C4-2B (cell line): ENCODE measurements around the gene LFNG.

Experiments
- H3K27ac ChIP-seq: fragments of 450-650 bp; 2 replicates; pipeline ENCODE4 v1.5.1; 2017
- CTCF ChIP-seq: fragments of 450-650 bp; conservative IDR thresholded peaks from 2 replicates; pipeline ENCODE4 v1.5.1; 2017; ENCODE audit warnings: mild to moderate bottlenecking
- ZFX ChIP-seq: fragments of 450-650 bp; IDR thresholded peaks from 2 replicates; pipeline ENCODE4 v1.6.1; 2017

Gene LFNG

GRCh38 chr7:2504128-2504888, 15.3 kb upstream of the LFNG start:
- no peak overlapping the region for H3K27ac ChIP-seq

GRCh38 chr7:2504889-2505375, 14.6 kb upstream of the LFNG start:
- no peak for TF ChIP-seq ZFX
- TF ChIP-seq CTCF, result no peak
- H3K27ac ChIP-seq, result no peak overlapping the region

More at GRCh38 chr7:2504128-2504888, 15.3 kb upstream of the LFNG start:
- TF ChIP-seq CTCF, result no peak
- no peak for TF ChIP-seq ZFX

GRCh38 chr7:2505401-2505800, 14.2 kb upstream of the LFNG start:
- no peak overlapping the region for H3K27ac ChIP-seq
- TF ChIP-seq CTCF (no peak), ZFX (no peak)

GRCh38 chr7:2507208-2507916, 12.2 kb upstream of the LFNG start:
- H3K27ac ChIP-seq, result no peak overlapping the region
- no peak for TF ChIP-seq ZFX

- TF ChIP-seq CTCF (no peak), ZFX (no peak)
- H3K27ac ChIP-seq, result no peak overlapping the region
Measured at GRCh38 chr7:2507917-2508306, 11.7 kb upstream of the LFNG start.

GRCh38 chr7:2508327-2509215, 11.0 kb upstream of the LFNG start:
- no peak for TF ChIP-seq ZFX
- TF ChIP-seq CTCF, result no peak
- no peak overlapping the region for H3K27ac ChIP-seq

GRCh38 chr7:2509298-2509906, 10.2 kb upstream of the LFNG start:
- peak overlapping the region; percentile 96 for H3K27ac ChIP-seq
- TF ChIP-seq CTCF (no peak), ZFX (no peak)
